DMS153 treated with DMSO at 0.1 percent for 48 hours (cell line): Measurements from ENCODE around the gene DNAAF1.
A peak's percentile ranks its signal among the peaks of the same experiment; 100 is the strongest.
"Not testable (repeated sequence)": the region's sequence is repeated elsewhere in the genome, so short reads cannot be mapped to it uniquely, and the experiment has no call there.

Experiments used
- DNase-seq: peaks from one replicate; lab custom pipeline; 2025; ENCODE audit not compliant: unreplicated experiment; lab: John Stamatoyannopoulos, UW

The DNAAF1 gene

DNA sequence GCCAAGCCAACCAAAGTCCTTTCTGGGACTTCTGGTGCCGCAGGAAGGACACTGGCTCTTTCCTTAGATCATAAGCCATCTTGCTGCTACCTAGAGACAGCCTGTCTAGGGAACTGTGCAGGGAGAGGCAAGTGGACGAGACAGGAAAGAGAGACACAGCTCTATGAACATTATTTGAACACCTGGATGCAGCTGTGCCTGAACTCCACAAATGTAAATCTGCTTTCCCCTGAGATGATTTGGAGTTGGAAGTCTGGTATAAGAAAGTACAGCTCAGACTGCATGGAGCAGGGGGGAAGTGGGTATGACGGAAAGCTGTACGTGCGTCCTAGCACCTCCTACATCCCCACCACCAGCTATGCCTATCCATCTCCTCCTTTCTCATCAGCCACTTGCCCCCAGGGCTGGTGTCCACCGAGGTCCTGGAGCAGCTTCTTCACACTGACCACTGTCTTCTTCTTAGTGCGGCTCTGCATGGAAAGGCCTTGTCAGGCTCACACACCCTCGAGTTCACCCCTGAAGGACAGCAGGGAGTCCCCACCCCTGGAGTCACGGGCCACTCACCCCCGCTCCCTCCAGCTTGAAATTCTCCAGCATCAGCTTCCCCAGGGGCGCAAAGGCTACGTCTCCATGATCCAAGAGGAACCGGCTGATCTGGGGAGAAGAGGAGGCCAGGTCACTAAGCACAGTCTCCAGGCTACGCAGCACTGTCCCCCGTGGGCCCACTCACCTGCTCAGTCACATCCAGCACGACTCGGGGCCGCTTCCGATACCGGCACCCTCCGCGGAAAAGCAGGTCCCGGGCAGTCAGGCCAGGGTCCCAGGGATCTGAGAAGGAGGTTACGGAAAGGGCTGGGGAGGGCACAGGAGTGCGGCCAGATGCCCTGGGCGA lies 37.8 kb downstream of the DNAAF1 start:
- DNase-seq = no peak

GRCh38 chr16:84183572-84183875 lies 38.4 kb downstream of the DNAAF1 start:
- no peak for DNase-seq

DNA sequence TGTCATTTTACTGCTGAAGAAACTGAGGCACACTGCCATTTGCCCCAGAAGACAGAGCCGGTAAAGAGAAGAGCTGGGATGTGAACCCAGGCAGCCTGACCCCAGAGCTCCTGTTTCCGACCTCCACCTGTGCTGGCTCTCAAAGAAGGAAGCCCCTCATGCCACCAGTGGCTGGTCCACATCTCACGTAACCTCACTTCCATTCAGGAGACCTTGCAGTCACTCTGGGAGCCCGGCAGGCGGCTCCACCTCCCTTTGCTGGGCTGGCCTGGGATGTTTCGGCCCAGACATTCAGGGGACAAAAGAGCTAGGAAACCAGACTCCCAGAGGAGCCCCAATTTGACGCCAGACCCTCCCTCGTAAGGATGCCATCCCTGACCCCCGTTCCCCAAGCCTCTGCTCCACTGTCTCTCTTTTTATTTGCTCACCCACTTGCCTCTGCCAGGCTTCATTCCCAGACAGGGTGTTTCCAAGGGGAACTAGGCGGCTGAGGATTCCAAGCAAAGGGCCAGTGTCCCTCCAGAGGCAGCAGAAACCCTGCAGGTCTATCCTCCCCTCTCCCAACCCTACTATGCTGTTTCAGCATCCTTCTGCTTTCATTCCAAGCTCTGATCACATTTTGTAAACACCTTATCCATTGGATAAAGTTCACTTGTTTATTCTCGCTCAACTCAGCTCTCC lies 38.9 kb downstream of the DNAAF1 start:
- DNase-seq = no peak

- no peak for DNase-seq
Observed at GRCh38 chr16:84184775-84185174, 39.7 kb downstream of the DNAAF1 start.

DNA sequence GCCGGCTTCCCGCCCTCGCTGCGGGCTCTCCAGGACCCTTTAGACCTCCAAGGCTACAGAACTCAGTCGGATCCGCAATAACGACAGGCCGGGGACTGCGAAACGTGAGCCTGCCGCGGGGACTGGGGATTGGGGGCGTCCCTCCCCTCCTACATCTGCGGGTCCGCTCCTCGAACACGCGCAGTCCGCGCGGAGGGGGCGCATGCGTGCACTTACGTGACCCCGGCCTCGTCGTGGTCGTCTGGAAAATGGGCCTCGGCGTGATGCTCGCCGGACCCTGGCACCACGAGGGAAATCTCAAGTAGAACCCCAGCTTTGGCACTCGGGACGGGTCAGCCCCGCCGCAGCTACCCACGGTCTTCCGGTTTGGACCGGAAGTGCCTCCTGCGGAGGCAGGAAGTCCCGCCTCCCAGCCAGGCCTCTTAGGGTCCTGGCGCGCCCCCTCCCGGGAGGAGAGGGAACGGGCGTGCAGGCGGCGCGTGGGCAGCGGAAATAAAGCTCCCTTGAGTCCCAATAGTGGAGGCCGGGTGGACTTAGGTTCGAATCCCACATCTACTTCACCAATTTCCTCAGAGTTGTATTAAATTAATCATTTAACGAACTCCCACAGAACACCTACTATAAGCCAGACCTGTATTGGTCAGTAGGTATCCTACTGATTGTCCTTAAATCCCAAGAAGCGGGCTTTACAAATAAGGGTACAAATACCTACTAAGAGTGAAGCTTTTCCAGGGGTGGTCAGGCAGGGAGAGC lies 41.8 kb downstream of the DNAAF1 start, which contains the start of gene TAF1C:
TAF1C (minus strand) TSS at position 373 of the 753 bp plus-strand sequence. CDS start 2,069 bp downstream, outside the sequence.
- DNase-seq = peak; percentile 73

- DNase-seq = no peak
Observed at GRCh38 chr16:84190731-84191388, 45.8 kb downstream of the DNAAF1 start, which contains the start of gene ADAD2. Gene ADAD2, plus strand, starts transcription at chr16:84191157. Its CDS starts 74 bp downstream, at chr16:84191231.

- DNase-seq = no peak
Observed at GRCh38 chr16:84191466-84191865, 46.4 kb downstream of the DNAAF1 start.

- no peak for DNase-seq
Observed at GRCh38 chr16:84193480-84193879, 48.4 kb downstream of the DNAAF1 start.

- no peak for DNase-seq
Observed at GRCh38 chr16:84194018-84194417, 48.9 kb downstream of the DNAAF1 start.

DNA sequence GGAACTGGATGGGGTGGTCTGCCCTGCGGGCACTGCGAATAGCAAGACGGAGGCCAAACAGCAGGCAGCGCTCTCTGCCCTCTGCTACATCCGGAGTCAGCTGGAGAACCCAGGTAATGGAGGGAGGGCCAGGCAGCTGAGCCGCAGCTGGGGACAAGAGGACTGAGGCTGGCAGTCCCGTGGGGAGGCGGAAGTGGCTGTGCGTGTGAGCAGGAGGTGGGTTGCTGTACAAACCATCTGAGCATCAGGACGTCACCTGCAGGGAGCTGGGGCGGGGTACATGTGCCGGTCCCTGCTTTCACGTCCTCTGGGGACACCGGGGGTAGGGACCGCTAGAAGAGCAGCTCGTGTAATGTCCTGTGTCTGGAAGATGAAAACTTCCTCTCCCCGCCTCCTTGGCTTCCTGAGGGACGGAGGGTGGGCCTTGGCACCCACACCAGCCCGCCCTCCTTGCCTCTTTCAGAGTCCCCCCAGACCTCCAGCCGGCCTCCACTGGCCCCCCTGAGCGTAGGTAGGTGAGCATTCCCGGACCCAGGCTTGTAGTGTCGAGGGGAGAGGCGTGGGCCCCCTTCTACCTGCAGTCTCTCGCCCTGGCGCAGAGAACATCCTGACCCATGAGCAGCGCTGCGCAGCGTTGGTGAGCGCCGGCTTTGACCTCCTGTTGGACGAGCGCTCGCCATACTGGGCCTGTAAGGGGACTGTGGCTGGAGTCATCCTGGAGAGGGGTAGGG lies 49.5 kb downstream of the DNAAF1 start:
- DNase-seq = peak; percentile 65

- DNase-seq = no peak
Observed at GRCh38 chr16:84195201-84196093, 50.3 kb downstream of the DNAAF1 start.

DNA sequence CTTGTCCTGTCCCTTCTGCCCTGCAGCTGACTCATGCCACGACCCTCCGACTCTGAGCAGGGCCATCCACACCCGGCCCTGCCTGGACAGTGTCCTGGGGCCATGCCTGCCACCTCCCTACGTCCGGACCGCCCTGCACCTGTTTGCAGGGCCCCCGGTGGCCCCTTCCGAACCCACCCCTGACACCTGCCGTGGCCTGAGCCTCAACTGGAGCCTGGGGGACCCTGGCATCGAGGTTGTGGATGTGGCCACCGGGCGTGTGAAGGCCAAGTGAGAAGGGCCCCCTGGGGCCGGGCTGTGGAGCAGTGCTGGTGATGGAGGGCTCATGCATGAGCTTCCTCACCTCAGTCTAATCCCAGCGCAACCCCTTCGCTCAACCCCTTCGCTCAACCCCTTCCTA lies 51.0 kb downstream of the DNAAF1 start:
- DNase-seq = no peak

GRCh38 chr16:84196727-84197394 lies 51.8 kb downstream of the DNAAF1 start:
- DNase-seq = no peak

DNA sequence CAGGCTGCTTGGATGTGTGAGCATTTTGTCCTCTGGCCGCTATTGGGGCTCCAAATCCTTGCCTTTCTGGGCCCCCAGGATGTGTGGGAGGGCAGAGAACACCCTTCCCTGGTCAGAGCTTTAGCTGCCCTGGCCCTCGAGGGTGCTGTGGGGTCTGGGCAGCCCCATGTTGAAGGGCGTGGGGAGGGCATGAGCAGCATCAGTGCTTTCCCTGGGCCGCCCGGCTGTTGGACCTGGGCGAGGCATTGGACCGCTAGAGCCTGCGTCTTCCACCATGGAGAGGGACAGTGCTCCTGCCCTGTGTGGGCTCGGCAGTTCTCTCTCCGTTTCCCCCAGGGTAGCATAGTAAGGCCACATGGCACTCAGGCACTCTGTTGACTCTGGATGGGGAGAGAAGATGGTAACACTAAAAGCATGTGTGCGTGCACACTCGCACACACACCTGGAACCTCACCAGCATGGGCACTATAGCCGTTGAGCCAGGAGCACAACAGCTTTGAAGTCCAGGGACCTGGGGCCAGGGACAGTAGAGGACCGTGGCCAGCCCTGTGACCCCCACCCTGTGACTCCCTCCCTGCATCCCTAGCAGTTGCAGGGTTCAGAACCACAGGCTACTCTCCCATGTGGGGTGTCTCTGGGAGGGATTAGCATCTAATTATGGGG lies 52.5 kb downstream of the DNAAF1 start:
- DNase-seq = no peak

- DNase-seq = no peak
Observed at GRCh38 chr16:84198401-84198800, 53.3 kb downstream of the DNAAF1 start.

- no peak for DNase-seq
Observed at GRCh38 chr16:84199097-84199496, 54.0 kb downstream of the DNAAF1 start.

- DNase-seq = no peak
Observed at GRCh38 chr16:84199861-84200260, 54.8 kb downstream of the DNAAF1 start.

GRCh38 chr16:84204551-84204950 lies 59.4 kb downstream of the DNAAF1 start:
- DNase-seq = not testable (repeated sequence)
